ENCODE measurements around the gene MSI1. TPM values are rescaled to one million over a fixed set of nuclear protein-coding genes. Genes with fewer than 3 reads are reported as not detected.
A peak's percentile ranks its signal among the peaks of the same experiment; 100 is the strongest.

Gene MSI1
- total RNA-seq, 4 donors from 2014 or later = 0.33 to 1.6 TPM; not detected in 2

GRCh38 chr12:120366341-120366705 is 2.6 kb downstream of the MSI1 start:
- WGBS, 2 donors = 92 to 95% methylated on average over 7 of the region's 7 CpGs
- Histone ChIP-seq H3K27me3 (no peaks in the 10 kb centered on the region), H3K4me1 (peaks cover 7 to 23% of the 10 kb centered on the region in 2 donors), H3K4me3 (replicated peaks in 1 of 3) (no peak overlapping the region), H3K27ac (no peak overlapping the region), H3K9me3 (no peaks in the 10 kb centered on the region), H3K36me3 (no peaks in the 10 kb centered on the region)
- TF ChIP-seq CTCF (IDR thresholded peaks at IDR 0.05) (no peak), POLR2A (IDR thresholded peaks at IDR 0.05) (no peak)
- no peak for DNase-seq
- intact Hi-C loops (cut with DNase I) = no loop called here

GRCh38 chr12:120365675-120366340 is 3.2 kb downstream of the MSI1 start:
- H3K9me3 ChIP-seq = no peaks in the 10 kb centered on the region
- 70 to 75% methylated on average over 13 of the region's 13 CpGs for WGBS, 2 donors
- H3K4me1 ChIP-seq = peaks cover 7 to 26% of the 10 kb centered on the region in 2 donors
- H3K27me3 ChIP-seq = no peaks in the 10 kb centered on the region
- H3K27ac ChIP-seq = no peak overlapping the region
- DNase-seq = peak in 1 of 2 donors; percentile 60
- H3K4me3 ChIP-seq (replicated peaks in 1 of 3) = no peak overlapping the region
- no peak for TF ChIP-seq CTCF (IDR thresholded peaks at IDR 0.05)
- TF ChIP-seq POLR2A (IDR thresholded peaks at IDR 0.05) = no peak
- H3K36me3 ChIP-seq = no peaks in the 10 kb centered on the region
- intact Hi-C loops (cut with DNase I) = no loop called here

GRCh38 chr12:120364487-120364886 is 4.5 kb downstream of the MSI1 start:
- 80 to 88% methylated on average over 6 of the region's 6 CpGs for WGBS, 2 donors
- Histone ChIP-seq H3K4me3 (replicated peaks in 1 of 3) (no peak overlapping the region), H3K27me3 (no peaks in the 10 kb centered on the region), H3K36me3 (no peaks in the 10 kb centered on the region), H3K9me3 (no peaks in the 10 kb centered on the region), H3K27ac (no peak overlapping the region), H3K4me1 (peaks cover 7 to 23% of the 10 kb centered on the region in 2 donors)
- DNase-seq = no peak
- intact Hi-C loops (cut with DNase I) = no loop called here
- TF ChIP-seq CTCF (IDR thresholded peaks at IDR 0.05) (no peak), POLR2A (IDR thresholded peaks at IDR 0.05) (no peak)

- H3K4me1 ChIP-seq = peaks cover 7 to 16% of the 10 kb centered on the region in 2 donors
- TF ChIP-seq CTCF (IDR thresholded peaks at IDR 0.05) = no peak
- no peak for TF ChIP-seq POLR2A (IDR thresholded peaks at IDR 0.05)
- no peaks in the 10 kb centered on the region for H3K9me3 ChIP-seq
- 78 to 79% methylated on average over 7 to 9 of the region's 9 CpGs for WGBS, 2 donors
- H3K27me3 ChIP-seq = no peaks in the 10 kb centered on the region
- H3K4me3 ChIP-seq (replicated peaks in 1 of 3) = no peak overlapping the region
- no peak overlapping the region for H3K27ac ChIP-seq
- DNase-seq = no peak
- H3K36me3 ChIP-seq = no peaks in the 10 kb centered on the region
- intact Hi-C loops (cut with DNase I) = no loop called here
Observed at GRCh38 chr12:120363274-120363855, 5.6 kb downstream of the MSI1 start.

- no peaks in the 10 kb centered on the region for H3K36me3 ChIP-seq
- no peaks in the 10 kb centered on the region for H3K9me3 ChIP-seq
- WGBS, 2 donors = 89 to 96% methylated on average over 14 of the region's 14 CpGs
- no peaks in the 10 kb centered on the region for H3K27me3 ChIP-seq
- no peak overlapping the region for H3K4me3 ChIP-seq (replicated peaks in 1 of 3)
- no peak overlapping the region for H3K27ac ChIP-seq
- no peak for DNase-seq
- H3K4me1 ChIP-seq = peaks cover 7 to 10% of the 10 kb centered on the region in 2 donors
- TF ChIP-seq CTCF (IDR thresholded peaks at IDR 0.05) (no peak), POLR2A (IDR thresholded peaks at IDR 0.05) (no peak)
- intact Hi-C loops (cut with DNase I) = no loop called here
Observed at GRCh38 chr12:120362516-120363273, 6.3 kb downstream of the MSI1 start.

Data from thyroid gland (tissue), 4 donors.